NCI-H146 treated with DMSO at 0.1 percent for 48 hours (cell line): ENCODE measurements around the gene TSPAN32.

Experiments used
- DNase-seq: peaks from one replicate; lab custom pipeline; 2025; ENCODE audit not compliant: unreplicated experiment; lab: John Stamatoyannopoulos, UW

Gene TSPAN32

GRCh38 chr11:2301631-2302305 is at the start of gene TSPAN32, which contains the start of gene C11orf21:
Gene TSPAN32 (plus strand): TSS chr11:2302013. CDS start chr11:2302150, 137 bp downstream.
Gene C11orf21 (minus strand): TSS chr11:2301918. CDS start chr11:2301808, 110 bp downstream.
- DNase-seq, result no peak

DNA sequence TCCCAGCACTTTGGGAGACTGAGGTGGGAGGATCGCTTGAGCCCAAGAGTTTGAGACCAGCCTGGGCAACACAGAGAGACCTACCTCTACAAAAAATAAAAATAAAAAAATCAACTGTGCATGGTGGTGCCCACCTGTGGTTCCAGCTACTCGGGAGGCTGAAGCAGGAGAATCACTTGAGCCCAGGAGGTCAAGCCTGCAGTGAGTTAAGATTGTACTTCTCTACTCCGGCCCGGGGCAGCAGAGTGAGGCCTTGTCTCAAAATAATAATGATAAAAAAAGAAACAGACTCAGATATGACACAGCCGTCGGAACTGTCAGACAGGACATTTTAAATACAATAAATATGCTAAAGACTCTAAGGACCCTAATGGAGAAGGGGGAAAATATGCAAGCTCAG is 49.8 kb upstream of the TSPAN32 start:
- DNase-seq, result no peak

- no peak for DNase-seq
These were observed 45.4 kb upstream of the TSPAN32 start for GRCh38 chr11:2256293-2256913.

- DNase-seq, result no peak
These were observed 44.7 kb upstream of the TSPAN32 start for GRCh38 chr11:2256951-2257700.

- DNase-seq, result no peak
These were observed 43.0 kb upstream of the TSPAN32 start for GRCh38 chr11:2258501-2259465.

DNA sequence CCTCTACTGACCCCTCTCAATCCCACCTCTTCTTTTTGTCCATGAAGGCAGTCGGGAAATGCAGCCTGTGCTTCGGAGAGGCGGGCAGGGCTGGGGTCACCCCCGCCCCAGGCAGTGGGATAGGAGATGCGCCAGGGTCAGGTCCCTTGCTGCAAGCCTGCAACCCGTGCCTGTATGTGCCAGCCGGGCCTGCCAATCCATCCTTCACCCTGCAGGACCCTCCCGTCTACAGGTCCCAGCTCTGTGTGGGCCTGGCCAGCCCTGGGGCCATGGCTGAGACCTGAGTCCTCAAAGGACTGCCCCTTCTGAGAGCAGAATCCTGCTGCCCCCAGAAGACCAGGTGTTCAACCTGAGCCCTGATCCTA is 42.4 kb upstream of the TSPAN32 start:
- no peak for DNase-seq

DNA sequence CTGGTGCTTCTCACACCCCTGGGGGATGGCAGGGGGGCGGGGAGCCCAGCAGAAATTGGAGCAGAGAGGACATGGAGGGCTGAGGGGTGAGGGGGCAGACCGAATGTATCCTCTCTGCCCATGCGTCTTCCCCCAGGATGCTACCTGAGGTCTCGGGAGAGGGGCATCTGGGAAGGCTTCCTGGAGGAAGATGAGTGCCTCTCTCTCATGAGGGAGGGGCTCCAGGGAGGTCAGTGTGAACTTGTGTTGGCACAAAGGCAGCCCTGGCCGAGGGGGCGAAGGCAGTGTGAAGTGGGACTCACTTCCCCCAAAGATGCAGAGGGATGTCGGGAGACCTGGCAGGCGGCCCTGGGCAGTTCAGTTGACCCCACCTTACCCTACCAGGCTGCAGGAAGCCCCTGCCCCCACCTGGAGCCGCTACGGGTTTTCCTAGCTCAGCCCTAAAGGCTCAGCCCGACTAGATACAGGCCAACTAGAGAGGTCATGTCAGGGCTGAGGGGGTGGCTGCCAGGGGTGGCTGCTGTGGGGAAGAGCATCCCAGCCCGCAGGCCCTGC is 41.8 kb upstream of the TSPAN32 start:
- no peak for DNase-seq

- no peak for DNase-seq
These were observed 41.1 kb upstream of the TSPAN32 start for GRCh38 chr11:2260491-2261364.

- no peak for DNase-seq
These were observed 40.2 kb upstream of the TSPAN32 start for GRCh38 chr11:2261436-2262230.

GRCh38 chr11:2262301-2263070 is 39.3 kb upstream of the TSPAN32 start:
- DNase-seq, result no peak

DNA sequence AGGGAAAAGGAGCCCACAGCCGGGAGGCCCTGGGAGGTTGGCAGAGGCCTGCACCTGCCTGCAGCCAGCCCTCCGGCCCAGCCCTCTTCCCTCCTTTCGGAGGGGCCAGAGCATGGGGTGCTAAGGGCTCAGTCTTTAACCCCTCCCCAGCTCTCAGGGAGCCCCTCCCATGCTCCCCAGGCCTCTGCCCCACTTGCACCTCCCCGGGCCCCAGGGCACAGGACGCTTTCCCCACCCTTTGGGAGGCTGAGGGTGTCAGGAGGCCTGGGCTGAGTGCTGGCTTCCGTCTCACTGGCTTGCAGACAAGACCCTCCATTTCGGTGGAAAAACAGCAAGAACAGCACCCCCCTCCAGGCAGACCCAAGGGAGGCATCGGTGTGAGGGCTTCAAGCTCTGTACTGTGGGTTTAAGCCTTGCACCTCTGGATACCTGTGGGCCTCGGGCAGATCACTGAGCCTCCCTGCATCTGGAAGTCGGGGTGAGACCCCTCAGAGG is 38.7 kb upstream of the TSPAN32 start:
- DNase-seq, result no peak

GRCh38 chr11:2263724-2264360 is 38.0 kb upstream of the TSPAN32 start:
- no peak for DNase-seq

- DNase-seq, result no peak
These were observed 37.3 kb upstream of the TSPAN32 start for GRCh38 chr11:2264366-2265053.

- DNase-seq, result no peak
These were observed 36.4 kb upstream of the TSPAN32 start for GRCh38 chr11:2265396-2265795.

DNA sequence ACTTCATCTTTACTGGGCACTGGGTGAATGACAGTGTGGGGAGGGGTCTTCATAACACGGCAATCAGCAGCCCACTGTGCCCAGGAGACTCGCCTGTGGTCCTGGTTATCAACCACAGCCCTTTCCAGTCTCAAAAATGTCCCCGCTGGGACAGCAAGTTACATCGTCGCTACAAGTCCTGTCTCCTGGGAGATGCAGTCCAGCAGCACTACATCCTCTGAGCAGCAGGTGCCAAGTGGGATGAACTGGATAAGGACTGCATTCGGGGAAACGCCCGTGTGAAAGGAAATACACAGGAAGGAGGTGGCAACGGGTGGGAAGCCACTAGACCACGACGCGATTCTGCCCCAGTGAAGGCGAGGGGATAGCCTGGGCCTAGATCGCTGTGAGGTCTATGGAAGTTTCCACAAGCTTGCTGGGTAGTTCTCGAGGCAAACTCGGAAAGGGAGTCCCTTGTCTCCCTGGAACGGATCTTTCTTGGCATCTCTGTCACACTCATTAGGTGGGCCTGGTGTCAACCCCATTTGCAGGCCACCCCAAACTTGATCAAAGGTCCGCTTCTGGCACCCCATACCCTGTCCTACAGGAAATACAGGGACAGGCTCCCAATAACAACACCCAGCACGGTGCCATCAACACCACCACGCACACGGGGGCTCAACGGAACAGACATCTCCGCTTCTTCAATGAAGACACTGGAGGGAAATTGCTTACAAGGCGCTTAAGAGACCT is 35.8 kb upstream of the TSPAN32 start:
- no peak for DNase-seq

GRCh38 chr11:2266586-2267305 is 35.1 kb upstream of the TSPAN32 start:
- DNase-seq, result no peak
